B cell (primary cell): ENCODE results near the gene ERBB4.

ENCODE experiments used
- CTCF ChIP-seq: fragments of 200-600 bp; IDR thresholded peaks from one replicate; pipeline ENCODE4 v1.8.0; 2022; ENCODE audit warnings: antibody characterized with exemption, mild to moderate bottlenecking
- EZH2 ChIP-seq: IDR thresholded peaks from 2 replicates; pipeline ENCODE4 v1.6.1; 2012; ENCODE audit warnings: borderline replicate concordance, low read depth, mild to moderate bottlenecking, moderate library complexity, low read length; ENCODE audit not compliant: insufficient read depth, poor library complexity, severe bottlenecking

DNA sequence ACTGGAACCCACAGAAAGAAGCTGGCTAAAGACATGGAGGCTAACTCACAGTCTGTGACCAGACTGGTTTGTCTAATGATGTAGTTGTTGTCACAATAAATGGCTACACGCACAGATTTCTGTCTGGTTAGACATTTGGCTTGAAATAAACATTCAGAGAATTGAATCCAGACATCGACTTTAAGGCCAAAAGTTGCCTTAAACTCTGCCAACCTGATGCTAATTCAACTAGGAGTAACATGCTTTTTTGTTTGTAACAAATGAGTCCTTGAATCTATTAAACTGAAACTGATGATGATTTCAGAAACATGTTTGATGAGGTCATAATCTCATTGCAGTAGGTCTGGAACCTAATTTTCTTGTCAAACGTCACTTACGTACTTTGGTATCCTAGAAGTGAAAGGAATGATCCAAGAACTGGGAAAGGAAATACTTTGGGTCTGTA is 123.8 kb downstream of the ERBB4 start:
- TF ChIP-seq CTCF (no peak), EZH2 (no peak)
